GM21619 (cell line): ENCODE measurements around the gene ZFP64.
"Not testable (repeated sequence)": the region's sequence is repeated elsewhere in the genome, so short reads cannot be mapped to it uniquely, and the experiment has no call there.

Experiments used
- ATAC-seq: cut with Tn5 transposase; IDR thresholded peaks from one replicate; pipeline ENCODE4 v1.9.1; 2021; ENCODE audit not compliant: unreplicated experiment

ZFP64 gene

DNA sequence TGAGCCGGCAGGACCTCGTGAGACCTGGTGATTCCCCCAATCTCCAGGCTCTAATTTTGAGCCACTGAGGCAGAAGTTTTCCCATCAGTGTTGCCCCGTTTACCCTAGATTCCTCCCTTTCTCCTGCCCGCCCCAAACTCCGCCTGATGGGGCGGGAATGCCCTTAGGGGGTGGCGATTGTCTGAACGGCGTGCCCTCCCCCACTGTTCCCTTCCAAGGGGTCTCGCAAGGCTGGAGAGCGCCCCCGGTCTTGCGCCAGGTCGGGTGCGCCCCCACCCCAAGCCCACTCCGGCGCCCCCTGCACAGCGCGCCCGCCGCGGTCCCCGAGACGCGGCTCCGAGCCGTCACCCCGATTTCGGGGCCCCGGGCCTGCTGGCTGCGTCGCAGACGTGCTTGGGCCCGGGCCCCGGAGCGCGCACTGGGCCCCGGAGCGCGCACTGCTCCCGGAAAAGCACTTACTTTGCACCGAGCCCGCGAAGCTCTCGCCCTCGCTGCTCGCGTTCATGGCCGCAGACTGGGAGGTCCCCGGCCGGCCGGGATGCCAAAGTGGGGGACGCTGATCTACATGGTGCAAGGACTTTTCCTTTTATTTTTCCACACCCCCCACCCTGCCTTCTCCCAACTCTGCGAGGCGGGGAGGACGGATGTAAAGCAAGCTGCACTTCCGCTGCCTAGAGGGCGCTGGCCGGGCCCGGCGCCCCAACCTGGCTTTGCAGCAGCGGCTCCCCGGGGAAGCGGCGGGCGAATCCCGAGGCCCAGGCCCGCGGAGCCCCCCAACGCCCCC lies at the start of gene ZFP64:
ZFP64 (minus strand) TSS at position 648 of the 784 bp plus-strand sequence; CDS start at position 505, 143 bp downstream.
- peak; percentile 70 for ATAC-seq

DNA sequence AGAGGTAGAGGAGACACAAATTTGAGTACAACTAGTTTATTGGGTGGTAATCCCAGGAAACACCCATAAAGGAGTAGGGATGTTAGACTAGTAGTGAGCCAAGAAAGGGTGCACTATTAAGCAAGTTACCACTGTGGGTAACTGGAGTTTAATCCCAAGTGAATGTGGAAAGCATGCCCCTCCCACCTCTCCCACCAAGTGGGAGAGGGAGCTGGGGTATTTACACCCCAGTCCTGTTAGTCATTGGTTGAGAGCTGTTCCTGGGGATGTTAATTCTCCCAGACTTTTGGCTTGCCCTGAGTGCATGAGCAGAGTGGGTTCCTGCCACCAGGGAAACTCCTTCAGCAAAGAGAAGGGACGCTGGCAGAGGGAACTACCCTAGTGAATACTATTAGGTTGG lies 49.2 kb upstream of the ZFP64 start:
- ATAC-seq: no peak

DNA sequence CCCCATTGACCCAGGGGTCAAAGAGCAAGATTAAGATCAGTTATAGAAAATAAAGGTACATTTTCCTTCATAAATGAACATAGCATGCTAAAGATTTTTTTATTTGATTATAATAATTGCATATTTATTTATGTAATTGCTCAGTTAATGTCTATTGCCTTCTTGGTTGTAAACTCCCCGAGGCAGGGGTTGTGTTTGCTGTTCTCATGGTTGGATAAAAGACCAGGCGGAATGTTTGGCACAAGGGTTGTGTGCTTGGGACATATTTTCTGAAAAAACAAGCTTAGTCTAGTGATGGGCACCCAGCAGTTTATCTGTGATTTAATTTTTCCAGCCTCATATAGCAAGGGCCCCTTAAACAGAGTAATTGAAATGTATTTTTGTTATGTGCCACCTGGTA lies 47.5 kb upstream of the ZFP64 start:
- ATAC-seq: no peak

DNA sequence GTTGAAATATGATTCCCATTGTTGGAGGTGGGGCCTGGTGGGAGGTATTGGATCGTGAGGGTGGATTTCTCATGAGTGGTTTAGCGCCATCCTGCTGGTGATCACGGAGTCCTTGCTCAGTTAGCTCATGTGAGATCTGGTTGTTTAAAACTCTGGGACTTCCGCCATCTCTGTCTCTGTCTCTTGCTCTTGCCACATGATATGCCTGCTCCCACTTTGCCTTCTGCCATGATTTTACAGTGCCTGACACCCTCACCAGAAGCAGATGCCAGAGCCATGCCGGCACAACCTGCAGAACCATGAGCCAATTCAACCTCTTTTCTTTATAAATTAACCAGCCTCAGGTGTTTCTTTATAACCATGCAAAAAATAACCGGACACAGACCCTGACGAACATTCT lies 44.7 kb upstream of the ZFP64 start:
- no peak for ATAC-seq

DNA sequence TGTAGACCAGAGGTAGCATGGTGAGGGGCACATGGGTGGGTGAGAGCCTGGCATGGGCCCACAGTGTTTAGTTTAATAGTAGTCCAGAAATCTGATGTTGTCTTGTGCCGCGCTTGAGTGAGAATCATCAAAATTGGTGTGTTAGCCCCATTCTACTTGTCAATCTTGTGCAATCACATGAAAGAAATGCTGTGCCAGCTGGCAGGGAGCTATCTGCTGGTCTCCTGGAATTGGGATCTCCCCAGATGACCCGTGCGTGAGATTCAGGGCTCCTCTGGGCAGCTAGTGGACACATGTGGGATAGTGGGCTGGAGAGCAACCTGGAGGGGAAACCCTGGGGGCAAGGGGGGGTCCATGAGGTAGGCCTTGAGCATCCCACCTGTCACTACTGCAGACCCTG lies 43.5 kb upstream of the ZFP64 start:
- ATAC-seq: no peak

DNA sequence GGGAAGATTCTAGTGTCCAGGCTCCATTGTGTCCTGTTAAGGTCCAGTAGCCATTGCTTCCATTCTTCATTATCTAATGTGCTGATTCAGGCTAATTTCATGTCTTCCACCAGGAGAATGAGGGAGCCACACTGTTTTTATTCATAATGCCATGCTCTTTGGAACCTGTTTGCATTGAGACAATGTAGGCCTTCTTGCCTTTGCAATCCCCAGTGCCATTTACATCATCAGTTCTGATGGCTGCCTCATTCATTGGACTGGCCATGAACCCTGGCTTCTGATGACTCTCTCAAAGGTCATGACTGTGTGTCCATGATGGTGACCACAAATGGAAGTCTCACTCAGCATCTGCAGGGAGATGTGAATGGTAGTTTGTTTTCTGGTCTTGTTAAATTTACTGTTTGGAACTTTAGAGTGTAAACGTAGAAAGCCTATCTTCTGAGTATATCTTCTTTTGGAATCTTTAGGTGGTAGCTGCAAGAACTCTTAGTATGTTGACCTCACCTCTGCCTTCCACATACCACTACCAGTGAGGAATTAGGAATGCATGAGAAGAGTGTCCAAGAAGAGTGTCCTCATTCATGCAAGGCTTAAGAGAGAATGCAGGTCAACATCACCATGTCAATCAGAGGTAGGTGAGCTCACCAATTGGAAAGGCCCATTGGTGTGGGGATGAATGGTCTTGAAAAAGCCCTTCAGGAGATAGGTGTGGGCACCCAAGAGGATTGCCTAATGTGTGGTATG lies 42.9 kb upstream of the ZFP64 start:
- no peak for ATAC-seq

DNA sequence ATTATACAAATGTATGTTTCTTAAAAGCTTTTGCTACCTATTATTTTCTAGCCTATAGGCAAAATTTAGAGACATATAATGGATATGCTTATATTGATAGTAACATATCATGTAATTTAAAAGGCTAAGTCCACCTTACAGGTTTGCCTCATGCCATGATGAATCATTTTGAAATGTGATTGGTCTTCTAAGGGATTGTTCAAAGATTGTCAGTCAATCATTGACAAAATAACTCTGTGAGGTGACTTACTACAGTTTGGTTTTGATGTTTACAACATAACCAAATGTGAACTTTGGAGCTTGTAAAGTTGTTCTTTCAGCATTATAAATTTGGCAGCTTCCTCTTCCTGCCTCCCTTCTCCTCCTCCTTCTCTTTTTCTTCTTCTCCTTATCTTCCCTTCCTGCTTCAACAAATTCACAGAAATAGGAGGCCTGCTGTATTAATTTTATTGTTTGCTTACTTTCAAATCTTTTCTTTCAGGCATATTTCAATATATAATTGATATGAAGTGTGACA lies 39.7 kb upstream of the ZFP64 start:
- peak; percentile 65 for ATAC-seq

DNA sequence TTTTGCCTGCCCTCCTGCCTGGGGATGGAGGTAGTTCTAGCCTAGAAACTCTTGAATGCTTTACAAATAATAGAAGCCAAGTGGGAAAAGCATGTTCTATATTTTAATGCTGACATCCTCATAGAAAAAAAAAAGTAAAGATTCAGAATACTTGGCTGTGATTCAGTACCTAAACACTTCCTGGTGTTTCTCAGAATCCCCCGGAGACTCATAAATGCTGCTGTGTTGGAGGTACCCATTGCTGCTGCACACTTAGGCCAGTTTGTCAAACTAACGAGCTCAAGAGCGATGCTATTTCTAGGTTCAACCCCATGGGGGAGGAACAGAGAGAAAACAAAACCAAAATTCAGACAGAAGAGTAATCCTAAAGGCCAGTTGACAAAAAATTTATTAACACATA lies 38.8 kb upstream of the ZFP64 start:
- ATAC-seq: no peak

DNA sequence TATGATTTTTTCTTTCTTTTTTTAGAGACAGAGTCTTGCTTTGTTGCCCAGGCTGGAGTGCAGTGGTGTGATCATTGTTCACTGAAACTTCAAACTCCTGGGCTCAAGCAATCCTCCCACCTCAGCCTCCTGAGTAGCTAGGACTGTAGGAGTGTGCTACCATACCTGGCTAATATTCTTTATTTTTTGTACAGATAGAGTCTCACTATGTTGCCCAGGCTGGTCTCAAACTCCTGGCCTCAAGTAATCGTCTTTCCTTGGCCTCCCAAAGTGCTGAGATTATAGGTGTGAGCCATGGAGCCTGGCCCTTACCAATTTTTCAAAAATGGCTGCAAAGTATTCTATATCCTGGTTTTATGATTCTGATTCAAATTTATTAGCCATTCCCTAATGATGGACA lies 37.8 kb upstream of the ZFP64 start:
- not testable (repeated sequence) for ATAC-seq

DNA sequence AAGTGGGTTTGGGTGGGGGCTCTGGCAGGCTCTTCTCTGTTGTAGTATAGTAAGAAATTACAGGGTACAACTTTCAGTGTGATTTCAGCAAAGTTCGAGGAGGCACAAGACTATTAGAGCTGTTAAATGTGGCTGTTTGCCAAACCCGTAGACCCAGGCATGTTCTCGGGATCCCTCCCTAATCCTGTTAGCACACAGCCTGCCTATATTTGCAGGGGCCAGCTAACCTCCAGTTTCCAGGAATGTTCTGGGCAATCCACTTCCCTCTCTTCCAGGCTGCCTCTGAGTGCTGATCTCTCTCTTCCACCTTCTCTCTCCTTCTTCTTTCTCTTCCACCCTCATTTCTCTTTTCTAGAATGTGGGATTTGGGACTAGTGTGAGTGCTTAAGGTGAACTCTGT lies 34.8 kb upstream of the ZFP64 start:
- ATAC-seq: no peak

DNA sequence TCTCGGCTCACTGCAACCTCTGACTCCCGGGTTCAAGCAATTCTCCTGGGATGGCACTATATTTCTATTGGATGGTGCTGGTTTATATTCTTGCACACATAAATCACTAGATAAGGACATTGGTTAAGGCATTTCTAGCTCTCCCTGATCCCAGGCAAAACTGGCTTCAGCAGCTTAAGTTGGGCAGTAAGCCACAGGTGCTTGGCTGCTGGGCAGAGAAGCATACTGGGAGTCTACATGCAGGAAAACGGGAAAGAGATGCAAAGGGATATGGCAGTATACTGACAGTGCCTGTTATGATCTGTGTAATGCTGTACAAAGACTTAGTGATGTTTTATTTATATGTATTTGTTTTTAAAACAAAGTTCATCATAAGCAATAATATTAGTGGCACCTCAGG lies 33.3 kb upstream of the ZFP64 start:
- no peak for ATAC-seq

DNA sequence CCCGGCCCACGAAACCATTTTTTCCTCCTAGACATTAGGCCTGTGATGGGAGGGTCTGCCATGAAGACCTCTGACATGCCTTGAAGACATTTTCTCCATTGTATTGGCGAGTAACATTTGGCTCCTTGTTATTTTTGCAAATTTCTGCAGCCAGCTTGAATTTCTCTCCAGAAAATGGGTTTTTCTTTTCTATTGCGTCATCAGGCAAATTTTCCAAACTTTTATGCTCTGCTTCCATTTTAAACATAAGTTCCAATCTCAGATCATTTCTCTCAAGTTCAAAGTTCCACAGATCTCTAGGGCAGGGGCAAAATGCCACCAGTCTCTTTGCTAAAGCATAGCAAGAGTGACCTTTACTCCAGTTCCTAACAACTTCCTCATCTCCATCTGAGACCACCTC lies 29.8 kb upstream of the ZFP64 start:
- ATAC-seq: not testable (repeated sequence)

DNA sequence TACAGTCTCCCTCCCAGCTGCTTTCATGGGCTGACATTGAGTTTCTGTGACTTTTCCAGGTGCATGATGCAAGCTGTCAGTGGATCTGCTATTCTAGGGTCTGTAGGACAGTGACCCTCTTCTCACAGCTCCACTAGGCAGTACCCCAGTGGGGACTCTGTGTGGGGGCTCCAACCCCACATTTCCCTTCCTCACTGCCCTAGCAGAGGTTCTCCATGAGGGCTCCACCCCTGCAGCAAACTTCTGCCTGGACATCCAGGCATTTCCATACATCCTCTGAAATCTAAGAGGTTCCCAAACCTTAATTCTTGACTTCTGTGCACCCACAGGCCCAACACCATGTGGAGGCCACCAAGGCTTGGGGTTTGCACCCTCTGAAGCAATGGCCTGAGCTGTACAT lies 29.3 kb upstream of the ZFP64 start:
- ATAC-seq: not testable (repeated sequence)

DNA sequence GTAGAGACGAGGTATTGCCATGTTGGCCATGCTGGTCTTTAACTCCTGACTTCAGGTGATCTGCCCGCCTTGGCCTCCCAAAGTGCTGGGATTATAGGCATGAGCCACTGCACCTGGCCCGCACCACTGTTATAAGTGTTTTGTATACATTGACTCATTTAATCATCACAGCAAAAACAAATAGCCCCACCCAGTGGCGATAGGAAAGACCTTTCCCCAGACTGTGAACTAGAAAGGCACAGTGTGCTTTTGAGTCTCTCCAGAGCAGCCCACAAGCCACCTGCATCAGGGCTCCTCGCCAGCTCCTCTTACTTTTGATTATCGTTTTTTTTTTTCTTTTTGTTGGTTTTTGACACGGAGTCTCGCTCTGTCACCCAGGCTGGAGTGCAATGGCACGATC lies 27.9 kb upstream of the ZFP64 start:
- no peak for ATAC-seq

DNA sequence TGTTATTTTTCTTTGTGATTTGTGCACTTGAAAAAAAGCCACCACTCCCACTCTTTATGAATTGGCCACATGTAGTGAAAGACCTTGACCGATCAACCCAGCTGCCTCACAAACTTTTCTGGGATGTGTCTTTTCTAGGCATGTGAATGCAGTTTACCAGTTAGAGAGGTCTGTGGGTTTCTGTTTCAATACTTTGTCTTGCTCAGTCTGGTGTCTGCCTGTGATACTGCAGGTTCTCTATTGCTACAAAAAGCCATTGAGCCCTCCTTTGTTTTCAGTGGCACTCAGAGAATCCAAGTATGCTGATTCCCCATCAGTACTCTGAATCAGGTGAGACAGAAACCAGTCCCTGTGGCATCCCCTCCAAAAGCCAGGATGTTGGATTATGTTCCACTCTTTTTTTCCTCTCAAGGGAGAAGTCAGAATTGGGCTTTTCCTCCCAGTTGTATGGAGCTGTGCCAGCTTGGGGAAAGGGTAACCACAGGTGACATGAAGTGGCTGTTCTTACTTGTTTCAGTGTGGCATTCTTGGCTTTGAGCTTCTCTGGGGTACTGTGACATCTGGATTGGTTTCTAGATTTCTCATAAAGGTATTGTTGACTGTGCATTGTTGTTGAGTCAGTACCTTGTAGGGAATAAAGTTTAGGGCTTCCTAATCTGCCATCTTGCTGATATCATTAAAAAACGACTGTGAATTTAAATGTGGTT lies 26.3 kb upstream of the ZFP64 start:
- no peak for ATAC-seq

DNA sequence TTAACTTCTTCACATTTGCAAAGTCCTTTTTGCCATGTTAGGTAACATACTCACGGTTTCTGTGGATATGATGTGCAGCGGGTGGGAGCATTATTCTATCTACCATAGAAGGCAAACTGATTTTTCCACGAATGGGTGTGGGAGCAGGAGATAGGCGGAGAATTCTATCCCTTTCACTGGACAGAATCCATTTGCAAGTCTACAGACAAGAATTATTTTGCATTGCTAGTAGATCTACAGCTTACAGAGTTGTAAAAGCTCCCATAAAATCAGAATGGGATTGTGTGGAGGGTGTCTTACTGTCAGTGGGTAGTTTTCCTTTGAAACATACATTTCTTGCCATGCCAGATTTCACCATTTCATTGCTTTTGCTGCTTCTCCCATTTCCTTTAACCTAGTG lies 22.4 kb upstream of the ZFP64 start:
- ATAC-seq: no peak

DNA sequence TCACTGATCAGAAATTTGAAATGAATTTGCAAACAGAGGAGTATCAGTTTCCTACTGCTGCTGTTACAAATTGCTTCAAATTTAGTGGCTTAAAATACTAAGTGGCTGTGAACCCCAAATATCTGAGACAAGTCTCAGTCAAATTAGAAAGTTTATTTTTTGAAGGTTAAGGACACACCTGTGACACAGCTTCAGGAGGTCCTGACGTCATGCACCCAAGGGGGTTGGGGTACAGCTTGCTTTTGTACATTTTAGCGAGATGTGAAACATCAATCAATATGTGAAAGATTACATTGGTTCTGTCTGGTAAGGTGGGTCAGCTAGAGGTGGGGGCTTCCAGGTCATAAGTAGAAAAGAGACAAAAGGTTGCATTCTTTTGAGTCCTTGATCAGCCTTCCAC lies 21.4 kb upstream of the ZFP64 start:
- ATAC-seq: no peak

DNA sequence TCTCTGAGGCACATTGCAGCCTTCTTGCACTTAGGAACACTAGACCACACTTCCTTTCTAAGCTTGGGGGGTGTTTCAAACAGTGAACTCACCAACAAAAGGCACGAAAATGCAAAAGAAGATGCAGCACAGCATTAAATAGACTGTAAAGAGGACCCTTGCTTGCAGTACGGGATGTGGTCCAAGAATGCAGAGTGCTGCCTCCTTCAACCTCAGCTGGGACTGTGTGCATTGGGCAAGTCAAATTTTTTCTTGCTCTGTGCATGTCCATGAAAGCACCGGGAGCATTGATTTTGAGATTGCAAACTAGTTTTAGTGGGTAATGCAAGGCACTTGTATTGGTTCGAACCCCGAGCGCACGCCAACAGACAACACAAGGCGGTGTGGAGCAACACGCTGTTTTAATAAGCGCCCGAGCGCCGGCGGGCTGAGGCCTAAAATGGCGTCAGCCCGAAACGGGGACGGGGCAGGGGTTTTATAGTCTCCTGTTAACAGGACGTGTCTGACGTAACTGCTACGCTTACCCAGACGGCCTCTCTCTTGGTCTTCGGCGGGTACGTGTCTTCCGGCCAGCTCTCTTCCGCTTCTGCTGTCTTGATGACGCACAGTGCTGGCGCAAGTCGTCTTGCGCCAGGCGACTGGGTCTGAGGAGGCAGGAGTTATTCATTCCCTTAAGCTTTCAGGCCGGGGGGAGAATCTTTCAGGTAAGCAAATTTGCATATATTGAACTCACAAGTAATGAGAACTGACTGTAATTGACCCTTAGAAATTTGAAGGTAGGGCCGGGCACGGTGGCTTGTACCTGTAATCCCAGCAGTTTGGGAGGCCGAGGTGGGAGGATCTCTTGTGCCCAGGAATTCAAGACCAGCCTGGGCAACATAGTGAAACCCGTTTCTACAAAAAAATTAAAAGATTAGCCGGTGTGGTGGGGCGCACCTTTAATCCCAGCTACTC lies 18.7 kb upstream of the ZFP64 start:
- no peak for ATAC-seq

DNA sequence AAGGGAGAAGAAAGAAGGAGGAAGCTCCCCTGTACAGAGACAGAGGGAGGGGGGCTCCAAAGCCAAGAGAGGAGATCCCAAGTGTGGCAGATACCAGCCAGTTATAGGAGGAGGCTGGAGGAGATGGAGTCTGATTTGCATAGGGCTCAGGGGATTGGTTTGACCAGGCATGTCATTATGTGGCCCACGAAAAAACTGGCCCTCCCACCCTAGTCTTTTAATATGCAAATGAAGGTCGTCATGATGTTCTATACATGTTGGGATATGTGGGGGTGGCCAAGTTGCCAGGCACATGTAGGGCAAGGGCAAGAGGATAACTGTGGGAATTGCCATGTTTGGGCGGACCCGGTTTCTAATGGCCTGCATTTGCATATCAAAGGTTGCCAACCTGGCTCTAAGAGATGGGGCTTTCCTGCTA lies 17.6 kb upstream of the ZFP64 start:
- no peak for ATAC-seq

DNA sequence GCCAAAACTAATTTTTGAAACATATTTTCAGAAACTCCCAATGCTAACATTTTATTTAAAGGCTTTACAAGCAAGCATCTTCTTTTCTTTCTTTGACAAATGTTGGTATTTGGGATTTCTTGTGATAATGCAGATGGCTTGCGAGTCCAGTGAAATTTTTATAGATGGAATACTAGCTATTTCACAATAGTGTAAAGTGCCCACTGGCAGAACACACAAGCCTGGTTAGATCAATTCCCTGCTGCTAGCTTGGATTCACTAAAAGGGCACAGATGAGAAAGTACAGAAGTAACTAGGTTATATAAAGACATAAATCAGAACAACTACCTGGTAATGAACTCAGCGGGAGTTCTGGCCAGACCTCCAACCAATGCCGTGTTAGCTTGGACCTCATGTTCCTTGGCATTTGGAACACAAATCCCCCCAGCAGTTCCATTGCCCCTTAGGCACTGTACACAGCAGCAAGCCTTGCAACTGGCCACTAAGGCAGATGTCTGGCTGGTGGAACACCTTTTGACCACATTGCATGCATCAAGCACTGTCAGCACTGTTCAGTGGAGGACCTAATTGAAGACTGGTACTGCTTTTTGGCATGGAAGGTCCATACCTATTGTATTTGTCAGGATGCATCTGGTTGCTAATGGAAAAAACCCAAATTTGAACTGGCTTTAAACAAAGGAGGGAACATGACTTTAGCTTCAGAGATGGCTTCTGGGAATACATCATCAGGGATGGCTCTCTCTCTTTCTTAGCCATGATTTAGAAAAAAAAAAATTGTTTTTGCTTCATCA lies 15.6 kb upstream of the ZFP64 start:
- no peak for ATAC-seq
